GM10266 (cell line): ENCODE data around the gene MYL10.
"Not testable (repeated sequence)": the region's sequence is repeated elsewhere in the genome, so short reads cannot be mapped to it uniquely, and the experiment has no call there.

Source experiments
- DNase-seq: peaks from one replicate; pipeline ENCODE4 v3.0.0; 2012; ENCODE audit errors: extremely low spot score
- CTCF ChIP-seq: IDR thresholded peaks from 2 replicates; pipeline ENCODE4 v1.5.1; 2012; ENCODE audit warnings: mild to moderate bottlenecking, low read depth; ENCODE audit not compliant: control insufficient read depth, insufficient read depth; ENCODE audit errors: missing control alignments

The MYL10 gene

GRCh38 chr7:101657171-101657570 lies 28.1 kb upstream of the MYL10 start:
- no peak for TF ChIP-seq CTCF
- no peak for DNase-seq

GRCh38 chr7:101651112-101651511 lies 22.0 kb upstream of the MYL10 start:
- TF ChIP-seq CTCF: no peak

GRCh38 chr7:101650579-101651081 lies 21.5 kb upstream of the MYL10 start:
- DNase-seq: no peak
- TF ChIP-seq CTCF: no peak

More at GRCh38 chr7:101651112-101651511, 22.0 kb upstream of the MYL10 start:
- DNase-seq: no peak

GRCh38 chr7:101647876-101648275 lies 18.8 kb upstream of the MYL10 start:
- not testable (repeated sequence) for DNase-seq

- DNase-seq: no peak
- no peak for TF ChIP-seq CTCF
Observed at GRCh38 chr7:101645951-101646350, 16.9 kb upstream of the MYL10 start.

- no peak for TF ChIP-seq CTCF
- no peak for DNase-seq
Observed at GRCh38 chr7:101644879-101645278, 15.8 kb upstream of the MYL10 start.

- DNase-seq: not testable (repeated sequence)
Observed at GRCh38 chr7:101639127-101639526, 10.0 kb upstream of the MYL10 start.

GRCh38 chr7:101636822-101637623 lies 7.9 kb upstream of the MYL10 start:
- TF ChIP-seq CTCF: no peak

More at GRCh38 chr7:101636822-101637623, 7.9 kb upstream of the MYL10 start:
- DNase-seq: no peak
